Esophagus (tissue), 2 donors: ENCODE measurements around the gene HCFC1R1. TPM values are rescaled to one million over a fixed set of nuclear protein-coding genes. Genes with fewer than 3 reads are reported as not detected.

Experiments
- H3K27ac ChIP-seq, 2 donors: one replicate each; pipeline ENCODE4 v1.5.1; 2013; ENCODE audit warnings: low read depth in 2 of 2, mild to moderate bottlenecking in 2 of 2, inconsistent platforms in 1 of 2, low read length in 1 of 2, moderate library complexity in 1 of 2
- H3K27me3 ChIP-seq, 2 donors: one replicate each; pipeline ENCODE4 v1.6.1; 2013; ENCODE audit warnings: low read length in 2 of 2, control low read depth in 1 of 2, mild to moderate bottlenecking in 1 of 2; ENCODE audit not compliant: insufficient read depth in 2 of 2, control insufficient read depth in 1 of 2
- H3K36me3 ChIP-seq, 2 donors: one replicate each; pipeline ENCODE4 v1.6.1; 2013; ENCODE audit warnings: low read length in 1 of 2; ENCODE audit not compliant: control insufficient read depth in 2 of 2, insufficient read depth in 2 of 2
- H3K4me1 ChIP-seq, 2 donors: one replicate each; pipeline ENCODE4 v1.6.1; 2013; ENCODE audit warnings: low read length in 1 of 2; ENCODE audit not compliant: control insufficient read depth in 2 of 2, insufficient read depth in 2 of 2
- H3K4me3 ChIP-seq, 2 donors: one replicate each; pipeline ENCODE4 v1.5.1; 2013; ENCODE audit warnings: low read length in 2 of 2, mild to moderate bottlenecking in 2 of 2, low read depth in 1 of 2, moderate library complexity in 1 of 2
- H3K9me3 ChIP-seq, 2 donors: one replicate each; pipeline ENCODE4 v1.6.1; 2013; ENCODE audit warnings: mild to moderate bottlenecking in 2 of 2, low read depth in 1 of 2, low read length in 1 of 2, moderate library complexity in 1 of 2; ENCODE audit not compliant: control insufficient read depth in 2 of 2, insufficient read depth in 1 of 2
- WGBS, 2 donors: extraction: QIAGEN DNeasy Blood & Tissue Kit; methylation state at CpG; one replicate each; pipeline ENCODE4 v1.1.7; 2013; 5-methylcytosine and 5-hydroxymethylcytosine counted together
- polyA plus RNA-seq, 2 donors: library from polyadenylated mRNA; stranded (reverse); fragments of 200-250 nt; gene quantifications; one replicate each; pipeline ENCODE4 v1.2.3, GENCODE V29; 2013
- donor health status: healthy with polysubstance abuse.
- donor health status: Bipolar disorder and iron deficiency.

Gene HCFC1R1
- polyA plus RNA-seq, 2 donors = 58.8 to 73.6 TPM

- peaks cover 0 to 2% of the 10 kb centered on the region in 2 donors for H3K4me1 ChIP-seq
- no peaks in the 10 kb centered on the region for H3K36me3 ChIP-seq
- H3K27me3 ChIP-seq = peaks cover 0 to 4% of the 10 kb centered on the region in 2 donors
- H3K4me3 ChIP-seq = no peak overlapping the region
- H3K9me3 ChIP-seq = no peaks in the 10 kb centered on the region
- H3K27ac ChIP-seq = no peak overlapping the region
- WGBS, 2 donors = 52 to 67% methylated on average over 13 of the region's 13 CpGs
Measured at GRCh38 chr16:3007059-3007956, 16.4 kb downstream of the HCFC1R1 start.

DNA sequence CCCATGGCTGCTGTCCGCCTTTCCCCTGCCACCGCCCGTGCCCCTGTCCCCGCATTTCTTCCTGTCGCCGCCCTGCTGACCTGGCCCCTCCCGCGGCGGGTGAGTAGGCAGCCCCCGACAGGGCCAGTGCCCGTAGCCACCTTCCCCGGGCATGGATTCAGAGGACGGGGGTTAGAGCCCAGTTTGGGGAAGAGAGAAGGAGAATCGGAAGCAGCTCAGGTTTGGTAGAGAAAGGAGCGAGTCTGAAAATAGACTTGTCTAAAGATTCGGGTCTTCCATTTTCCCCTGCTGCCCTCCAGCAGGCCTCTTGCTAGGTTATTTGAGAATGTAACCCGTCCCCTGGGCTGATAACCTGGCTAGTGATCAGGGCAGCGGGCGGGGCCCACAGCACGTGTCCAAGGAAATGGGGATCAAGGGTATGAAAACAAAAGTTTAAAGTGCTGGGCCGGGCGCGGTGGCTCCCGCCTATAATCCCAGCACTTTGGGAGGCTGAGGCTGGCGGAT, 18.9 kb downstream of the HCFC1R1 start:
- Histone ChIP-seq H3K4me1 (peaks cover 0 to 2% of the 10 kb centered on the region in 2 donors), H3K27me3 (no peaks in the 10 kb centered on the region)

GRCh38 chr16:3004319-3004718, 19.4 kb downstream of the HCFC1R1 start:
- Histone ChIP-seq H3K36me3 (no peaks in the 10 kb centered on the region), H3K9me3 (no peaks in the 10 kb centered on the region), H3K4me3 (peak overlapping the region in 1 of 2 donors; percentile 66), H3K27ac (peak overlapping the region in 1 of 2 donors; percentile 26), H3K4me1 (peaks cover 0 to 2% of the 10 kb centered on the region in 2 donors), H3K27me3 (no peaks in the 10 kb centered on the region)
- 1% methylated on average over 18 to 66 of the region's 67 CpGs for WGBS, 2 donors

More for the DNA sequence above, 18.9 kb downstream of the HCFC1R1 start:
- peak overlapping the region; percentile 20 to 66 for H3K4me3 ChIP-seq
- H3K36me3 ChIP-seq = no peaks in the 10 kb centered on the region
- WGBS, 2 donors = 7 to 8% methylated on average over 25 of the region's 25 CpGs
- H3K9me3 ChIP-seq = no peaks in the 10 kb centered on the region
- no peak overlapping the region for H3K27ac ChIP-seq

- H3K4me1 ChIP-seq = peaks cover 0 to 2% of the 10 kb centered on the region in 2 donors
- H3K4me3 ChIP-seq = peak overlapping the region in 1 of 2 donors; percentile 66
- H3K27ac ChIP-seq = no peak overlapping the region
- no peaks in the 10 kb centered on the region for H3K27me3 ChIP-seq
- 9 to 12% methylated on average over 38 to 58 of the region's 58 CpGs for WGBS, 2 donors
- no peaks in the 10 kb centered on the region for H3K36me3 ChIP-seq
- no peaks in the 10 kb centered on the region for H3K9me3 ChIP-seq
Measured at GRCh38 chr16:3003582-3004270, 20.0 kb downstream of the HCFC1R1 start.

DNA sequence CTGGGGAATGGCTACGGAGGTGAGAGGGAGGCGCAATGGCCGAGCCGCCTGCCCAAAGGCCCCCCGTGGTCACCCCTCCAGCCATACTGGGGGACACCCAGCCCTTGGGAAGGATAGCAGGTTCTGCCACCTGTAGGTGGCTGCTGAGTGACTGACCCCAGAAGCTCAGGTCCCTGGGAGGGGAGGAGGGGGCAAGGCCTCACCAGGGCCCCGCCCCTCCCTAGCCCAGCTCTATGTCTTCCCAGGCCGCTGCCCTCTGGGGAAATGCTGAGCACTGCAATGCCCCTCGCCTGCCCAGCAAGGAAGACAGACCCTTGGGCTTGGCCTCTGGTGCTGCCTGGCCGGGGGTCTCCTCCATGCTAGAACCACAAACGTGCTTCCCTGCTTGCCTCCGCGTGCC, 22.4 kb downstream of the HCFC1R1 start:
- H3K4me3 ChIP-seq = no peak overlapping the region
- H3K9me3 ChIP-seq = no peaks in the 10 kb centered on the region
- 71 to 83% methylated on average over 12 of the region's 12 CpGs for WGBS, 2 donors
- H3K36me3 ChIP-seq = no peaks in the 10 kb centered on the region
- H3K27ac ChIP-seq = no peak overlapping the region
- peaks cover 0 to 2% of the 10 kb centered on the region in 2 donors for H3K4me1 ChIP-seq
- H3K27me3 ChIP-seq = no peaks in the 10 kb centered on the region

DNA sequence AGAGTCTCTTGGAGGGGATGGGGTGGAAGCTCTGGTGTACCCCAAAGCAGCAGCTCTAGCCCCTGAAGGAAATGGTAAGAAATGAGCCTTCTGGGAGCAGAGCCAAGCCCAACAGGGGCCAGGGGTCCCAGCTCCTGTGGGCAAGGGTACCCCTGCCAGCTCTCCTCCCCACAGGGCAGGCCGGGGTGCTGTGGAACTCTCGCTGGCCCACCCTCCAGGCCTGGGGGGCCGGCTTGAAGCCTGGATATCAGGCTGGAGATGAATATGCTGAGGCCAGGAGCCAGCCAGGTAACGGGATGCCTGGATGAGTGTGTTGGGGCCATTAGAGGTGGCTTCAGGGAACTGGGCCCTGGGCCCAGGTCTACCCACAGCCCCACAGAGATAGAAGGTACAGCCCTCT, 23.2 kb downstream of the HCFC1R1 start:
- H3K27ac ChIP-seq = no peak overlapping the region
- 73 to 80% methylated on average over 4 of the region's 4 CpGs for WGBS, 2 donors
- peaks cover 0 to 2% of the 10 kb centered on the region in 2 donors for H3K4me1 ChIP-seq
- no peaks in the 10 kb centered on the region for H3K9me3 ChIP-seq
- no peaks in the 10 kb centered on the region for H3K27me3 ChIP-seq
- H3K4me3 ChIP-seq = no peak overlapping the region
- H3K36me3 ChIP-seq = no peaks in the 10 kb centered on the region

GRCh38 chr16:2999929-3000328, 23.8 kb downstream of the HCFC1R1 start:
- Histone ChIP-seq H3K9me3 (no peaks in the 10 kb centered on the region), H3K27me3 (no peaks in the 10 kb centered on the region), H3K4me1 (peaks cover 0 to under 1% of the 10 kb centered on the region in 2 donors), H3K36me3 (no peaks in the 10 kb centered on the region), H3K27ac (no peak overlapping the region), H3K4me3 (no peak overlapping the region)
- 85% methylated on average over 6 of the region's 6 CpGs for WGBS, 2 donors

GRCh38 chr16:2996298-2996697, 27.4 kb downstream of the HCFC1R1 start:
- Histone ChIP-seq H3K27me3 (no peaks in the 10 kb centered on the region), H3K27ac (no peak overlapping the region), H3K4me3 (no peak overlapping the region), H3K36me3 (no peaks in the 10 kb centered on the region), H3K9me3 (no peaks in the 10 kb centered on the region), H3K4me1 (peaks cover 0 to 4% of the 10 kb centered on the region in 2 donors)
- WGBS, 2 donors = 75 to 79% methylated on average over 11 to 13 of the region's 13 CpGs

- Histone ChIP-seq H3K4me1 (peaks cover 0 to 7% of the 10 kb centered on the region in 2 donors), H3K27ac (peak overlapping the region in 1 of 2 donors; percentile 50), H3K9me3 (no peaks in the 10 kb centered on the region), H3K36me3 (no peaks in the 10 kb centered on the region), H3K4me3 (no peak overlapping the region), H3K27me3 (no peaks in the 10 kb centered on the region)
- WGBS, 2 donors = 63 to 76% methylated on average over 13 to 14 of the region's 14 CpGs
Measured at GRCh38 chr16:2992383-2993081, 31.2 kb downstream of the HCFC1R1 start.
